Subcutaneous abdominal adipose tissue (tissue), 5 donors: Measurements from ENCODE around the gene TNFRSF19.

Experiments used
- H3K27ac ChIP-seq: one replicate; pipeline ENCODE4 v1.7.0; 2013; ENCODE audit warnings: low read depth, mild to moderate bottlenecking, inconsistent platforms, low read length, moderate library complexity
- H3K27me3 ChIP-seq, 5 donors: one replicate each; pipeline ENCODE4 v1.7.0; 2013; ENCODE audit warnings: low read length in 5 of 5, inconsistent platforms in 1 of 5; ENCODE audit not compliant: control insufficient read depth in 5 of 5, insufficient read depth in 4 of 5
- H3K36me3 ChIP-seq, 5 donors: one replicate each; pipeline ENCODE4 v1.7.0; 2013; ENCODE audit warnings: low read length in 5 of 5; ENCODE audit not compliant: control insufficient read depth in 5 of 5, insufficient read depth in 5 of 5
- H3K4me1 ChIP-seq, 5 donors: one replicate each; pipeline ENCODE4 v1.7.0; 2013; ENCODE audit warnings: low read length in 5 of 5, mild to moderate bottlenecking in 3 of 5, moderate library complexity in 1 of 5; ENCODE audit not compliant: control insufficient read depth in 5 of 5, insufficient read depth in 5 of 5
- H3K4me3 ChIP-seq, 5 donors: one replicate each; pipeline ENCODE4 v1.7.0; 2013; ENCODE audit warnings: low read length in 5 of 5, low read depth in 1 of 5
- H3K9ac ChIP-seq, 5 donors: one replicate each; pipeline ENCODE4 v1.7.0; 2013; ENCODE audit warnings: low read length in 5 of 5, mild to moderate bottlenecking in 4 of 5, moderate library complexity in 3 of 5
- H3K9me3 ChIP-seq, 5 donors: one replicate each; pipeline ENCODE4 v1.7.0; 2013; ENCODE audit warnings: low read length in 5 of 5; ENCODE audit not compliant: control insufficient read depth in 5 of 5
- donor health status: healthy.
- donor health status: healthy.
- donor health status: healthy.
- donor health status: healthy.
- donor health status: healthy.

TNFRSF19 gene

GRCh38 chr13:23612182-23612581 lies 42.0 kb downstream of the TNFRSF19 start:
- Histone ChIP-seq H3K36me3 (no peaks in the 10 kb centered on the region), H3K4me3 (no peak overlapping the region), H3K4me1 (peaks cover 0 to 37% (median 29%) of the 10 kb centered on the region in 5 donors), H3K27ac (no peak overlapping the region), H3K27me3 (no peaks in the 10 kb centered on the region), H3K9ac (no peak overlapping the region), H3K9me3 (no peaks in the 10 kb centered on the region)

DNA sequence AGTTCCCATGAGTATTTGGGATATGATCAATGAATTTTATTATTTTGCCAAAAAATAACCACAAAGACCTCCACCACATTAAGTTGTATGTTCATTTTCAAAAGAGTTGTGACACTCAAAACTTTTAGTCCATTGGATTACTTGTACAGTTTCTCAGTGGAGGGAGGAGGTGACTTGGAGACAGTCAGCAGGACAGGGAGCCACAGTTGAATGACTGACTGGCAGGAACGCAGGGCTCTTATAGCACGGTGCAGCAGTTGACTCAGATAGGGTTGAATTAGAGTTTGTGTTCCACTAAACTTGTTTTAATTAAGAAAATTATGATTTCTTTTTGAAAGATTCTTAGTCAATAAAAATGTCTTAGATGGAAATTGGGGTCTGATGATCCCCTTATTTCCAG lies 42.5 kb downstream of the TNFRSF19 start:
- Histone ChIP-seq H3K4me1 (peaks cover 0 to 37% (median 29%) of the 10 kb centered on the region in 5 donors), H3K27ac (no peak overlapping the region)

DNA sequence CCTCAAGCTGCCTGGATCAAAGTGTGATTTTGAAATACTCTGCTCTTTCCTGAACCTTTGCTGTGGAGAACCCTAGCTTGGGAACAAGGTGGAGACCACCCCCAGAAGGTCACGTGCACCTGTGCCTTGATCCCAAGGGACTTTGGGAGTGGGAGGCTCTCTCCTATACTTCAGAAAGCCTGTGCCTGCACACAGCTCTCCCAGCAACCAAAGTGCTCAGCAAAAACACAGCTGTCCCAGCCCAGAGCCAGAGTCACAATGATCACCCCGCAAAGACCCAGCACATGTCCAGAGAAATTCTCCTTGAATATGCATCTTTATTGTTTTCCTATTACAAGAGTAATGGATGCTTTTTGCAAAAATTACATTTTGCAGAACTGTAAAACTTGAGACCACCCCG lies 43.4 kb downstream of the TNFRSF19 start:
- Histone ChIP-seq H3K4me1 (peaks cover 0 to 29% (median 24%) of the 10 kb centered on the region in 5 donors), H3K9ac (no peak overlapping the region), H3K4me3 (no peak overlapping the region), H3K36me3 (no peaks in the 10 kb centered on the region), H3K27ac (no peak overlapping the region), H3K27me3 (no peaks in the 10 kb centered on the region), H3K9me3 (no peaks in the 10 kb centered on the region)

More for the DNA sequence above, 42.5 kb downstream of the TNFRSF19 start:
- H3K9ac ChIP-seq = no peak overlapping the region
- H3K36me3 ChIP-seq = no peaks in the 10 kb centered on the region
- no peaks in the 10 kb centered on the region for H3K27me3 ChIP-seq
- H3K9me3 ChIP-seq = no peaks in the 10 kb centered on the region
- H3K4me3 ChIP-seq = no peak overlapping the region

DNA sequence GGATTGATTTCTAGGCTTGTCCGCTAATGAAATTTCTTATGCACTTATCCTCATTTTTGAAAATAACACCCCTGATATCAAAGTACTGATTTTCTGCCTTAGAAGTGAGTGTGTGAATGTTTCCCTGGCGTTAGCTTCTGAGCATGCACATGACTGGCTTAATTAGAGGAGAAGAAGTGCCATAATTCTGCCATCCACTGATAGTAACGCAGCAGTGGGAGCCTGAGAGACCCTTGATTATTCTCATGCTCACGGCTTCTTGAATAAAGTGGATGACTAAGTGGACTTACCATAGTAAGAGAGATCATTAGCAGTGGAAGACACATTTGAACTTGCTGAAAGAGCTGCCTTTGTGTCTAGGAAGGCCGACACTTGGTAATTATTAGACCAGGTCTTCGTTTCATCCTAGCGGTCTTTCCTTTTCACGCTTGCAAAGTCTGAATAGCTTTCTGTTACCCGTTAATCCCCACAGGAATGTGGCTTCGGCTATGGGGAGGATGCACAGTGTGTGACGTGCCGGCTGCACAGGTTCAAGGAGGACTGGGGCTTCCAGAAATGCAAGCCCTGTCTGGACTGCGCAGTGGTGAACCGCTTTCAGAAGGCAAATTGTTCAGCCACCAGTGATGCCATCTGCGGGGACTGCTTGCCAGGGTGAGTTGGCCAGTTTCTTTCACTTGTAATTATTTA lies 45.3 kb downstream of the TNFRSF19 start:
- no peak overlapping the region for H3K27ac ChIP-seq
- H3K36me3 ChIP-seq = no peaks in the 10 kb centered on the region
- H3K4me1 ChIP-seq = peaks cover 0 to 11% (median 5%) of the 10 kb centered on the region in 5 donors
- H3K4me3 ChIP-seq = no peak overlapping the region
- H3K9me3 ChIP-seq = no peaks in the 10 kb centered on the region
- no peaks in the 10 kb centered on the region for H3K27me3 ChIP-seq
- H3K9ac ChIP-seq = no peak overlapping the region

DNA sequence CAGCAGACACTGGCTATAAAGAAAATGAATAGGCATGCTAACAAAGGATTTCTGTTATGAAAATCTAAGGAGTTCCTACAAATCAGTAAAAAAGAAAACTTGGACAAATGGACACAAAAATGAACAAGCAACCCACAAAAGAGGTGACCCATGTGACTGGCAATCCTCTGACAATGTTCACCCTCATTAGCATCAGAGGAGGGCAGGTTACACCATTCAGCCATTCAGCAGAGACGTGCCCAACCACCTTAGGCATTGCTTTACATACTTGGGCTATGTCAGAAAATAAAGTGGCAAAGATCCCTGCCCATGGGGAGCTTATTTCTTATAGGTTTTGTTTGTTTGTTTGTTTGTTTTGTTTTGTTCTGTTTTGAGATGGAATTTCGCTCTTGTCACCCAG lies 46.0 kb downstream of the TNFRSF19 start:
- Histone ChIP-seq H3K27me3 (no peaks in the 10 kb centered on the region), H3K36me3 (no peaks in the 10 kb centered on the region), H3K9me3 (no peaks in the 10 kb centered on the region), H3K27ac (no peak overlapping the region), H3K4me1 (peaks cover 0 to 4% (median 0%) of the 10 kb centered on the region in 5 donors), H3K4me3 (no peak overlapping the region), H3K9ac (no peak overlapping the region)

DNA sequence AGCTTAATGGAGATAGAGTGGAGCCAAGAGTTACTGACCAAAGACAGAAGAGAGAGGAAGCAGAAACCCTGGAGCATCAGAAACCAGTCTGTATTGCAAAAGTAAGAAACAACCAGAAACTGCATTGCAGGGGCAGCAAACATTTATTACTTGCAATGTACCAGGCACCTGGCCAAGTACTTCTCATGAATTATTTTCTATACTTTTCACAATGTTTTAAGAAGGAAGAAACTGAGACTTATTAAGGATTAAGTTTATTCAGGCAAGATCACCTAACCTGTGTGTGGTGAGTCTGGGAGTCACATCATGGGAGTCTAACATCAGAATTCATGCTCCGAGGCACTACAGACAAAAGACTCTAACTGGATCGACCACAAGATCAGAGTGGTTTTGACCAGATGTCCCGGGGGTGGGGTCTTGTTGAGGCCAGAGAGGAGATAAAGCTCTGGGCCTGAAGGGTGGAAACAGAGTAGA lies 47.4 kb downstream of the TNFRSF19 start:
- Histone ChIP-seq H3K27ac (no peak overlapping the region), H3K9me3 (no peaks in the 10 kb centered on the region), H3K27me3 (no peaks in the 10 kb centered on the region), H3K9ac (no peak overlapping the region), H3K4me3 (no peak overlapping the region), H3K36me3 (no peaks in the 10 kb centered on the region), H3K4me1 (no peaks in the 10 kb centered on the region)

DNA sequence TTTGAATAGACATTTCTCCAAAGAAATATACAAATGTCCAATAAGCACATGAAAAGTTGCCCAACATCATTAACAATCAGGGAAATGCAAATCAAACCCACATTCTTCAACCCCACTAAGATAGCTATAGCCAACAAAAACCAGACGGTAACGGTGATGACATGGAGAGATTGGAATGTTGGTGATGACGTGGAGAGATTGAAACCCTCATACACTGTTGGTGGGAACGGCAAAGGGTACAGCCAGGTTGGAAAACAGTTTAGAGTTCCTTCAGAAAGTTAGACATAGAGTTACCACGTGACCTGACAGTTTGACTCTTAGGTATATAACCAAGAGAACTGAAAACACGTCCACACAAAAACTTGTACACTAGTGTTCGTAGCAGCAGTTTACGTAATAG lies 48.1 kb downstream of the TNFRSF19 start:
- H3K27ac ChIP-seq = no peak overlapping the region
- no peaks in the 10 kb centered on the region for H3K9me3 ChIP-seq
- no peaks in the 10 kb centered on the region for H3K27me3 ChIP-seq
- no peak overlapping the region for H3K4me3 ChIP-seq
- H3K9ac ChIP-seq = no peak overlapping the region
- H3K4me1 ChIP-seq = no peaks in the 10 kb centered on the region
- H3K36me3 ChIP-seq = no peaks in the 10 kb centered on the region

DNA sequence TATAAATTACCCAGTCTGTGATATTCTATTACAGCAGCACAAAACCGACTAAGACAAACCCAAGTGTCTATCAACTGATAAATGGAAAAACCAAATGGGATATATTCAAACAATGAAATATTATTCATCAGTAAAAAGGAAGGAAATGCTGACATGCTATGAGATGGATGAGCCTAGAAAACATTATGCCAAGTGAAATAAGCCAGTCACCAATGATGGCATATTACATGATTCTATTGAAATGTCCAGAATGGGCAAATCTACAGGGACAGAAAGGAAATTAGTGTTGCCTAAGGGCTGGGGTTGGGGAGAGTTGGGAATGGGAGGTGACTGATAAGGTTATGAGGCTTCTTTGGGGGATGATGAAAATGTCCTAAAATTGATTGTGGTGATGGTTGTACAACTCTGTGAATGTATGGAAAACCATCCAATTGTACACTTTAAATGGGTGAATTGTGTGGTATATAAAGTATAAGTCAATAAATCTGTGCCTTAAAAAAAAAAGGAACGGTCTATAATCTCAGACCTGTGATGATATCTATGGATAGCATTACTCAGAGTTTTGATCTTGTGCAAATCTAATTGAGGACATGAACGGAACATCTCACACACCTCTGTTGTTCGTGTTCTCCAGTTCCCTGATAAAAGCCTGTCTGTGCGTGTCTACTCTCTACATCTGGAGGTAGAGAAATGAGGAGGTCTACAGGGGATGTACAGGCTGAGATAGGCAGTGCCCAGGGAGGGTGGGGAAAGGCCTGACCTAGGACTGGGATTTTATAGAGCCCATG lies 49.0 kb downstream of the TNFRSF19 start:
- H3K36me3 ChIP-seq = no peaks in the 10 kb centered on the region
- H3K4me1 ChIP-seq = no peaks in the 10 kb centered on the region
- no peak overlapping the region for H3K9ac ChIP-seq
- no peaks in the 10 kb centered on the region for H3K27me3 ChIP-seq
- no peak overlapping the region for H3K4me3 ChIP-seq
- H3K9me3 ChIP-seq = peaks cover 0 to 2% (median 0%) of the 10 kb centered on the region in 5 donors
- H3K27ac ChIP-seq = no peak overlapping the region

DNA sequence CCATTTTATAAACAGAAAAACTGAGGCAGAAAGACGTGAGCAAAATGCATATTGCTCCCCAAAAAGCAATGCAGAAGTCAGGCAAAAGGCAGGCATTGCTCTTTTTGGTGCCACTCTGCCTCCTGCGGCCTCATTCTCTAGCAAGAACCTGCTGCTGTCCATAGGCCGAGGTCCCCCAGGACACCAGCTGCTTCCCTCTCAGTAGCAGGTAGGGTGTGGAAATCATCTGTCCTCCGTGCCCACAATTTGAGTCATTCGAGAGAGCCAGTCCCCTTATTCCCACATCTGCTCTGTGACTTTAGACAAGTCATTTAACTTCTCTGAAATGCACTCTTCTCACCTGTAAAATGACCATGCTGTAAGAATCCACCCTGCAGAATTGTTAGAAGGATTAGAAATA lies 50.0 kb downstream of the TNFRSF19 start:
- Histone ChIP-seq H3K9me3 (peaks cover 0 to 2% (median 0%) of the 10 kb centered on the region in 5 donors), H3K36me3 (no peaks in the 10 kb centered on the region), H3K27me3 (no peaks in the 10 kb centered on the region), H3K4me1 (no peaks in the 10 kb centered on the region), H3K27ac (no peak overlapping the region), H3K4me3 (no peak overlapping the region), H3K9ac (no peak overlapping the region)

DNA sequence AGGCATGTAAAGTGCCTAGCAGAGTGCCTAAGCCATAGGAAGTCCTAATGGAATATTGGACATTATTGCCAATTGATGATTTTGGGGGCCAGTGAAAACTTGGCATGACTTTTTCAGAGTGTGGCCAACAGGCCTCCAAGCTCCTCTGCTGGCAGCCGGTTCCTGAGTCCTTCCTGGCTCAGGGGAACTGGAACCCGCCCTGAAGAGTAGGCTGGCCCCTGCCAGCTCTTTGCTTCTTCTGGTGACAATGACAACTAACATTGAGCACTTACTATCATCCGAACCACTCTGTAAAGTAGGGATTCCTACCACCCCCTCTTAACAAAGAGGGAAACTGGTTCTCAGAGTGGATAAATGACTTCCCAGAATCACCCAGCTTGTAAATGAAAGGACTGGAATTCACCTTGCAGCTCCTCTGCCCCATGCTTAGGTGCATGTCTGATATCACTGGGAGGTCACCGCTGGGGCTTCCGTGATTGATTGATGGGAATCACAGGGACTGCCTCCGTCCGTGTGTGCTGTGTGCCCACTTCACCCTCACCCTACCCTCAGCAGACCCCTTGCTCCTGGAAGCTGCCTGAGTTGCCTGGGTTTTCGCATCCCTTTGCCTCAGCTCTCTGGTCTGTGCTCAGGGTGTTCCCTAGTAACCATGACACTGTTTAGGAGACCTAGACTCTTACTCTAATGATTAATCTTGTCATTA lies 50.6 kb downstream of the TNFRSF19 start:
- H3K9me3 ChIP-seq = peaks cover 0 to 2% (median 0%) of the 10 kb centered on the region in 5 donors
- H3K4me1 ChIP-seq = no peaks in the 10 kb centered on the region
- no peak overlapping the region for H3K9ac ChIP-seq
- H3K36me3 ChIP-seq = no peaks in the 10 kb centered on the region
- H3K4me3 ChIP-seq = no peak overlapping the region
- H3K27ac ChIP-seq = no peak overlapping the region
- H3K27me3 ChIP-seq = no peaks in the 10 kb centered on the region
